HG03469 (cell line): ENCODE measurements around the gene DLG2.
"Not testable (repeated sequence)": the region's sequence is repeated elsewhere in the genome, so short reads cannot be mapped to it uniquely, and the experiment has no call there.

Experiments used
- ATAC-seq: cut with Tn5 transposase; IDR thresholded peaks from one replicate; pipeline ENCODE4 v1.9.1; 2021; ENCODE audit warnings: mild to moderate bottlenecking, moderate library complexity, moderate number of reproducible peaks; ENCODE audit not compliant: unreplicated experiment

Gene DLG2

GRCh38 chr11:85475660-85476517 lies 151.3 kb downstream of the DLG2 start:
- ATAC-seq: no peak

DNA sequence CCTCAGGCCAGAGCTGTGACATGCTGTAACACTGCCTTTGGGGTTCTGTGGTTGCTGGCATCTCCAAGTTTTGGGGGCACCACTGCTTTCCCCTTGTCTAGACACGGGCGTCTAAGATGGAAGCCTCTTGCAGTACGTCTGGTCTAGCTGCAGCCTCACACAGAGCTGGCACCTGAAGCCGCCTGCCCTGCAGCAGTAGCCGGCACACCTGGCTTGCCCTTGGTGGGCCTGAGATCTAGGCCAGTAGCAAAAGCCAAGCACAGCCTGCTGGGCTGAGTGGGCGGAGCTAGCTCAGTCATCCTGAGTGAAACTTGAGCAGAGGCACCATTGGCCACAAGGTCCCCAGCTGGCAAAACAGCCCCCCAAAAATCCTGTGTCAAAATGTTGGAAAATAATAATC lies 154.2 kb downstream of the DLG2 start:
- no peak for ATAC-seq

GRCh38 chr11:85464283-85464682 lies 162.9 kb downstream of the DLG2 start:
- no peak for ATAC-seq

DNA sequence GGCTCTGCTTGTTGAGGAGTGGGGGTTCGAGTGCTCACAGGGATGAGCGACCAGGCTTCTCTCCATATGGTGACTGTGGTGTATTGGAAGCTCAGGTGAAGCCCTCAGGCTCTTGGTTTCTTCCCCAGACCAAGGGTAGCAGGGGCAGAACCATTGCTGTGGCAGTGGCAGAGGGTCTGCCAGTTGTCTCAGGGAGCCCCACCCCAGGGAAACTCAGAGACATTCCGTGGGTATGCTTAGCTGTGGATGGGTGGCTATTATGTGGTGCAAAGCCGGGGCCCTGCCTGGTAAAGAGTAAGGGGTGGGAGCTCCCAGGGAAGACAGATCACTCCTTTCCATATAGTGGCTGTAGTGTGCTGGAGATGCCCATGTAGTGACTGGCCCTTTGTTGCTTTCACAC lies 167.8 kb downstream of the DLG2 start:
- ATAC-seq: no peak

DNA sequence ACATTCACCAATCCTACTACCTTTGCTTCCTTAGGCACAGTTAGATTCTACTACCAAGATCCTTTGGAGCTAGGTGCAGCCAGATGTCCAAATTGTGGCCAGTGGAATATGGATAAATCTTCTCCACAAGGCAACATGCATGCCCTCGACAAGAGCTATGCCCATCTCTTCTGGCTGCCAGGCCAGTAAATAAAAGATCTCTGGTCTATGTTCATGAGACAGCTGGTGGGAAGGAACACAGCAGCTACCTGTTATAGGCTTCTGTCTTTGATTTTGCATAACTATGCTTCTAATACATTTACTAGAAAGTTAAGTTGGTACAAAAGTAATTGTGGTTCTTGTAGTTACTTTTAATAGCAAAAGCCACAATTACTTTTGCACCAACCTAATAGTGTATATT lies 182.7 kb downstream of the DLG2 start:
- no peak for ATAC-seq

DNA sequence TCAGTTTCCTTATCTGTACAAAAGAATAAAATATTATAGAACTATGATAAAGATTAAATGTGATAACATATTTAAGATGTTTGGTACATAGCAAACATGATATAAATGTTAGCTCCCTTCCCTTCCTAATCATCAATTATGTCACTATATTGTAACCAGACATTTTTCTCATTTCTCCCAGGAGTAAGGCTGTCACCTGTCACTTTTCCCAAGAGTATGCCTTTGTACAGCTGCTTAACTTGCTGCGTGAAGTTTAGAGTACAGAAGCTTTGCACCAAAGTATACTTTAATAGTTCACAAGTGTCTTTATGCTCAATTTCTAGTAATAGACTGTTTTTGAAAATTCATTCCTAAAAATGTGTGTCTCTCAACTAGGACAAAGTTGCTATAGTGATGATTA lies 186.9 kb downstream of the DLG2 start:
- ATAC-seq: no peak

GRCh38 chr11:85438328-85438727 lies 188.8 kb downstream of the DLG2 start:
- ATAC-seq: no peak

DNA sequence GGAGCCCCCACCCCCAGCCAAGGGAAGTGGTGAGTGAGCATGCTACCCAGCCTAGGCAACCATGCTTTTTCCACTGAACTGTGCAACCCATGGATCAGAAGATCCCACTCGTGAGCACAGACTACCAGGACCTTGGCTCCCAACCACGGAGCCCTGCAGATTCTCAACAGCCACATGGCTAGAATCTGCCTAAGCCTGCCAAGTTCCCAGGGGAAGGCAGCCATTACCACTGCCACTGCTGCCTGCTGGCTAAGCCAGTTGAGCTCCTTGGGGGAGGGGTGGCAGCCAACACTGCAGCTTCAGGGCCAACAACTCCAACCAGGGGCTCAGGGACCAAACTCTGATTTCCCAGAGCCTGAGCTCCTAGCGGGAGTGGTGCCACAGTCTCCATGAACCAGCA lies 195.8 kb downstream of the DLG2 start:
- no peak for ATAC-seq

GRCh38 chr11:85423794-85424193 lies 203.3 kb downstream of the DLG2 start:
- ATAC-seq: no peak

GRCh38 chr11:85423316-85423715 lies 203.8 kb downstream of the DLG2 start:
- ATAC-seq: no peak

- no peak for ATAC-seq
Observed at GRCh38 chr11:85414175-85414574, 213.0 kb downstream of the DLG2 start.

DNA sequence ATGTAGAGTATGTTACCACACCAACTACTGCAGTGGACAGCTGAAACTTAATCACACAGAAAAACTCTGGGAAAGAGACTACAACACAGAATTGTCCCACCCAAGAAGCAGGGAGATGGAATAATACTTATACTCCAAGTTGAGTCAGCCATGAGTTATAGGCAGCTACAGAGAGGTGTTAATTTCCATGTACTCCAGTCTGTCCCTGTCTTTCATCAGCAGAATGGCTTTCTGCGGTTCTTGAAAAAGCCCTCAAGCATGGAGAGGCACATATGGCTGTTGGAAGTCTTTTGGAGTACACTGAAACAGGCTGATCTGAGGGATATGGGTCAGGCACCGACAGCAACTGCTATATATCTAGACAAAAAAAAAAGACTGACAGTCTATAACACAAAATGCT lies 219.5 kb downstream of the DLG2 start:
- no peak for ATAC-seq

- no peak for ATAC-seq
Observed at GRCh38 chr11:85406841-85407240, 220.3 kb downstream of the DLG2 start.

DNA sequence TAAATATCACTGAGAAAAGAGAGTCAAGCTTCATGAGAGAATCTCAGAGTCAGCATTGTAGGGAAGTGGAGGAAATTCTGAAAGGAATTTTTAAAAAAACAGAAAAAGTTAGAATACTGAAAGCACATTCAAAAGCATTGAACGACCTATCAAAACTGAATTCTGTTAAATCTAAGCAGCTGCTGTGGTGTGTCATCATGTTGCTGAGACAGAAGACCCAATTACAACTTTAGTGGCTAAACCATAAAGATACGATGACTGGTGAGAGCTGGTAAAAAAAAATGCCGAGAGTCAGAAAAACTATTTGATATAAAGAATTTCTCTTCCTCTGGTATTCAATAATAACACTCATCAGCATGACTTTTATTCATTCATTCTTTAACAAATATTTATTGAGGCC lies 220.8 kb downstream of the DLG2 start:
- no peak for ATAC-seq

DNA sequence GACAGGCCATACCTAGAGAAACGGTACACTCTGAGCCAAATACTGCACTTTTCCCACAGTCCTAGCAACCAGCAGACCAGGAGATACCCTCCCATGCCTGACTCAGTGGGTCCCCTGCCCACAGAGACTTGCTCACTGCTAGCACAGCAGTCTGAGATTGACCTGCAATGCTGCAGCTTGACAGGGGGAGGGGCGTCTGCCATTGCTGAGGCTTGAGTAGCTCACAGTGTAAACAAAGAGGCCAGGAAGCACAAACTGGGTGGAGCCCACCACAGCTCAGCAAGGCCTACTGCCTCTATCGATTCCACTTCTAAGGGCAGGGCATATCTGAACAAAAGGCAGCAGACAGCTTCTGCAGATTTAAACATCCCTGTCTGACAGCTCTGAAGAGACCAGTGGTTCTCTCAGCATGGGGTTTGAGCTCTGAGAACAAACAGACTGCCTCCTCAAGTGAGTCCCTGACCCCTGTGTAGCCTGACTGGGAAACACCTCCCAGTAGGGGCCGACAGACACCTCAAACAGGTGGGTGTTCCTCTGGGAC lies 231.6 kb downstream of the DLG2 start:
- ATAC-seq: not testable (repeated sequence)

DNA sequence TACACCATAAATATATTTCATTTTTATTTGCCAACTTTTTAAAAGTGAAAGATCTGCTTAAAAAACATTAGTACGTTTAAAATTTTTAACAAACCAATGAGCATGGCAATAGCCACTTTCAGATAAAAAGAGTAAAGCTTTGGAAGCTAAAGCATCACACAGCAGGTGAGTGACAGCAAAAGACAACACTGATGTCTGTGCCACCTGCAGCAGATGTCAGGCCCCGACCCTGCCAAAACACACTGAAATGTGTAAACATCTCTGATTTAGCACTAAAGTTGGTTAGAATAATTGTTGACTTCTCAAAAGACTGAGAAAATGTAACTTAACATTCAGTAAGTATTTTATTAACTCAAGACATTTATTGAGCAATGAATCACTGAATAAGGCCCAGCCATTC lies 232.9 kb downstream of the DLG2 start:
- ATAC-seq: no peak

DNA sequence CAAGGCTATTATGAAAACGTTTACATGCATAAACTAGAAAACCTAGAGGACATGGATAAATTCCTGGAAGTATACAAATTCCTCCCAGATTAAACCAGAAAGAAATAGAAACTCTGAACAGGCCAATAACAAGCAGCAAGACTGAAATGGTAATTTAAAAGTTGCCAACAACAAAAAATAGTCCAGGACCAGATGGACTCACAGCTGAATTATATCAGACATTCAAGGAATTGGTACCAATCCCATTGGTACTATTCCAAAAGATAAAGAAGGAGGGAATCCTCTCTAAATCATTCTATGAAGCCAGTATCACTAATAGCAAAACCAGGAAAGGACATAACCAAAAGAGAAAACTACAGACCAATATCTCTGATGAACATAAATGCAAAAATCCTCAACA lies 236.0 kb downstream of the DLG2 start:
- no peak for ATAC-seq

GRCh38 chr11:85385547-85385946 lies 241.6 kb downstream of the DLG2 start:
- no peak for ATAC-seq

DNA sequence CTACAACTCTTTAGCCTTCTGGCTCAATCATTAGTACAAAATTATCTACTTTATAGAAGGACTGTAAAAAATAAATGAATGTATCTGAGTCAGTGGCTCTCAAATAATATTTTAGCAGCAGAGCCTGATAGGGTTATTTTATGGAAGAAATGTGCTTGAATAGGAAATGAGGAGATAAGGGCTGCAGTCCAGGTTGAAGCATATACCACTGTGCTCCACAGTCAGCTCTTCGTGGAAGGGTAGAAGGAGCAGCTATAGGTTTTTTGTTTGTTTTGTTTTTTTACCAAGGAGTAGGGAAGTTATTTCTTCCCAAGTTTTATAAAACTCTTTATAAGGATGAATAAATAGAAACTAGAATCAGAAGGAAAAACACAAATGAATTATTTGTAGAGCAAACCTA lies 242.0 kb downstream of the DLG2 start:
- no peak for ATAC-seq

GRCh38 chr11:85379066-85379465 lies 248.1 kb downstream of the DLG2 start:
- no peak for ATAC-seq

GRCh38 chr11:85377901-85378300 lies 249.2 kb downstream of the DLG2 start:
- no peak for ATAC-seq

DNA sequence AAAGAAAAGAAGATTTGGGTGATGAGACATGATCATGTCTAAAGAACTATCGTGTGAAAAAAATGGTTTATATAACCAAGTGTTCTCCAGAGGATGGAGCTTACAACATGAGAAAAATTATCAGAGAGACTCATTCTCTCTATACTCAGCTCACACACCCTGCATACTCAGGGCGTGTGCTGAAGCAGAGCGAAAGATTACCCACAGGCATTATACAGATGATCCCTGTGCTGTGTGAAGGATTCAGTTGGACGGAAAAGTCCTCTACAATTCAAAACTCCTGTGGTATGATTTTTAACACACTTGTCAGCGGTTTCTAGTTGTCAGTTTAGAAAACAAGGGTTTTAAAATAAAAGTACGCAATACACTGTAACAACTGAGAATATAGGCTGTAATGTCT lies 267.3 kb downstream of the DLG2 start:
- ATAC-seq: no peak

- no peak for ATAC-seq
Observed at GRCh38 chr11:85355921-85356320, 271.2 kb downstream of the DLG2 start.
